D341Med (cell line): ENCODE measurements around the gene SMIM14.

ENCODE experiments used
- DNase-seq: peaks from one replicate; pipeline ENCODE4 v3.0.0; 2012; ENCODE audit warnings: low spot score

SMIM14 gene

DNA sequence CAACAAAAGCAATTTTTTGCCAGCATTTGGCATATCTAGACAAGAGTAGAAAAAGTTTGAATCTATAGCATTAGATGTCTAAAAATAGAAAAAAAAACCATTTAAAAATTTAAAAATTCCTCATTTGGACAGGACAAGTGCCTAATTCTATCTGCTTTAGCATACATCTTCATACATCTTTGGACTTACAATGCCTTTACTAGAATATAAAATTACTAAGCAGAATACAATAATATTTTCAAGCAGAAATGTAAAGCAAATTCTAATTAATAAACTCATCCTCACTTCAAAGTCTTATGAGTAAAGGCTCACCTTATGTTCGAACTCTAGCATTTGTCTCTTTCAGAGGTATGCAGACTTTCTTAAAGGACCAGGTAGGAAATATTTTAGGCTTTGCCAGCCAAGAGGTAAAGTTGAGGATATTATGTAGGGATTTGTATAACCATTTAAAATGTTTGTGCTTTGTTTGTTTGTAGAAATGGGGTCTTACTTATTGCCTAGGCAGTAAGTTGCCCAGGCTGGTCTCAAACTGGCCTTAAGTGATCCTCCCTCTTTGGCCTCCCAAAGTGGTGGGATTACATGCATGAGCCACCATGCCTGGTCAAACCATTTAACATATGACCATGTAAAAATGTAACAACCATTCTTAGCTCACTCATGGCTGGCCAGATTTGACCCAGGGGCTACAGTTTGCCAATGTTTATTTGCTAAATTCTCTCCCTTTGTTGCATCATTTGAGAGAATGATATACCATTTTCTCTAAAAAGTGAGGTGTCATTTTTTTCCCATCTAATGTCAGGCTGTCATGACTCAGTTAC lies 140.5 kb downstream of the SMIM14 start:
- DNase-seq = no peak
